Activated CD8-positive, alpha-beta memory T cell treated with anti-CD3 and anti-CD28 coated beads, Interleukin-2, amount 10 ng/mL, durations not matched to agents 7 days and 5 days (primary cell): ENCODE results near the gene FBL. TPM values are rescaled to one million over a fixed set of nuclear protein-coding genes. Genes with fewer than 3 reads are reported as not detected.

Source experiments
- ATAC-seq: fragments of 150-1000 bp; cut with Tn5 transposase; one replicate; pipeline ENCODE4 v1.10.0; 2021; ENCODE audit warnings: moderate library complexity
- CTCF ChIA-PET: fragments of 350-600 bp; sonication (Branson Sonifier 250); formaldehyde crosslinking; loops from one replicate; lab custom pipeline; 2021; ENCODE audit warnings: antibody characterized with exemption; lab: Charles Lee
- DNase-seq: peaks from one replicate; pipeline ENCODE4 v3.0.0-alpha.2; 2020
- H3K27ac Mint-ChIP-seq: one replicate; pipeline ENCODE4 v1.8.0; 2021; ENCODE audit warnings: mild to moderate bottlenecking, mixed read lengths
- H3K27me3 Mint-ChIP-seq: one replicate; pipeline ENCODE4 v1.8.0; 2021; ENCODE audit warnings: mixed read lengths
- H3K36me3 Mint-ChIP-seq: one replicate; pipeline ENCODE4 v1.8.0; 2021; ENCODE audit warnings: mild to moderate bottlenecking, mixed read lengths
- H3K4me1 Mint-ChIP-seq: one replicate; pipeline ENCODE4 v1.8.0; 2021; ENCODE audit warnings: mixed read lengths
- H3K4me3 Mint-ChIP-seq: one replicate; pipeline ENCODE4 v1.8.0; 2021; ENCODE audit warnings: mild to moderate bottlenecking, moderate library complexity, mixed read lengths
- H3K9me3 Mint-ChIP-seq: one replicate; pipeline ENCODE4 v1.8.0; 2022; ENCODE audit warnings: low read depth, mixed read lengths
- total RNA-seq, 2 experiments: library from RNA; stranded (reverse); gene quantifications; one replicate each; pipeline ENCODE4 v1.2.3, GENCODE V29; 2021

The FBL gene
- total RNA-seq, 2 experiments from 2014 or later: 374 to 453 TPM

DNA sequence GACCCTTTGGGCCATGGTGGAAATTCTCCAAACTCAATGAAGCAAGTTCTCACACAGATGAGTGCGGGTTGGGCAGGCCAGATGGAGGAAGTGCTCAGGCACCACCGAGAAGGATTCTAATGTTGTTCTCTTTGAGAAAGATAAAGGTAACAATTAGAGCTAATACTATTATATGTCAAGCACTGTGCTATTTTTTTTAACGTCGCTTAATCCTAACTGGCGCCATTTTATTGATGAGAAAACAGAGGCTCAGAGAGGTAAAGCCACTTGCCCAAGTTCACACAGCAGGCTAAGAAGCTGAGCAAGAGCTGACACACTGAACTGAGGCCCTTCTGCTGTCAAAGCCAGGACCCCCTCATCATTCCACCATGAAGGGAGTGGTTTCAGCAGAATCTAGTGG, 1.0 kb downstream of the FBL start:
- Mint-ChIP-seq H3K27ac (peak overlapping the region; percentile 90), H3K4me3 (peak overlapping the region; percentile 88), H3K4me1 (peaks cover 45% of the 10 kb centered on the region), H3K9me3 (no peaks in the 10 kb centered on the region), H3K27me3 (no peaks in the 10 kb centered on the region), H3K36me3 (peaks cover 5% of the 10 kb centered on the region)
- ATAC-seq (peak; percentile 3), DNase-seq (no peak)
- CTCF ChIA-PET: interaction anchor here (0.9 to 7.2 kb wide), 18 partner anchors 9 to 296 kb away, joined by 3 to 150 read pairs (median 5); partner anchors contain the start of genes DYRK1B and PSMC4

GRCh38 chr19:39843919-39844793, 2.0 kb downstream of the FBL start:
- ATAC-seq (no peak), DNase-seq (no peak)

DNA sequence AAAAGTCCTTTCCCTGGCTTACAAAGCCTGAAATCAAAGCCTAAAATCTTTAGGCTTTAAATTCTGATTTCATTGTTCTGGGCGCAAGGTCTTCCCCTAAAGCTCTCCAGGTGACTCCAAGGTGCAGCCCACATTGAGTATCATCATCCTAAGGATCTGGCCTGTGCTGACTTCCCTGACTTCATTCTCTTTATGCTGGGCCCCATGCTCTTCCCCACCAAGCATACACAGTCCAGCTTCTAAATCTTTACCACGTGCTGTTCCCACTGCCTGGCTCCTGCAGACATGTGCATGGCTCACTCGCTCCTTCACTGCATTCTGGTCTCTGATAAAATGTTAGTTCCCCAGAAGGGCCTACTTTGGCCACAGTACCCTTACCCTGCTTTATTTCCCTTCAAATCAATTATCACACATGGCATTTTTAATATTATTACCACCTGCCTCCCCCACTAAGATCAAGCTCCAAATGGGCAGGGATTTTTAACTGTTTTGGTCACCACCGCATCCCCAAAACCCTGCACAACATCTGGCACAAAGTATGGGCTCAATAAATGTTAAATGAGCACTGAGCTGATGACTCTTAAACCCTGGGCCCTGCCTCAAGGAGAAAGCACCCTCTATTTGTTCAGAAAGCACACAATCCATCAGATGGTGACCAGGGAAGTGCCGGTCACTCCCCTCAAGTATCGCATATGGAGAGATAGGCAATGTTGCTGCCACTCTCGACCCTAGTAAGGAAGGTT, 3.3 kb downstream of the FBL start:
- H3K27me3 Mint-ChIP-seq: no peaks in the 10 kb centered on the region
- H3K36me3 Mint-ChIP-seq: peaks cover 18% of the 10 kb centered on the region
- no peaks in the 10 kb centered on the region for H3K9me3 Mint-ChIP-seq

More at GRCh38 chr19:39843919-39844793, 2.0 kb downstream of the FBL start:
- peaks cover 12% of the 10 kb centered on the region for H3K36me3 Mint-ChIP-seq
- peaks cover 45% of the 10 kb centered on the region for H3K4me1 Mint-ChIP-seq
- H3K27ac Mint-ChIP-seq: peak overlapping the region; percentile 90
- no peaks in the 10 kb centered on the region for H3K9me3 Mint-ChIP-seq
- no peaks in the 10 kb centered on the region for H3K27me3 Mint-ChIP-seq
- H3K4me3 Mint-ChIP-seq: peak overlapping the region; percentile 88
- CTCF ChIA-PET: interaction anchor here (0.7 to 7.2 kb wide), 36 partner anchors 9 to 403 kb away, joined by 3 to 150 read pairs (median 4); partner anchors contain the start of genes CLC, DYRK1B, LEUTX and PSMC4

DNA sequence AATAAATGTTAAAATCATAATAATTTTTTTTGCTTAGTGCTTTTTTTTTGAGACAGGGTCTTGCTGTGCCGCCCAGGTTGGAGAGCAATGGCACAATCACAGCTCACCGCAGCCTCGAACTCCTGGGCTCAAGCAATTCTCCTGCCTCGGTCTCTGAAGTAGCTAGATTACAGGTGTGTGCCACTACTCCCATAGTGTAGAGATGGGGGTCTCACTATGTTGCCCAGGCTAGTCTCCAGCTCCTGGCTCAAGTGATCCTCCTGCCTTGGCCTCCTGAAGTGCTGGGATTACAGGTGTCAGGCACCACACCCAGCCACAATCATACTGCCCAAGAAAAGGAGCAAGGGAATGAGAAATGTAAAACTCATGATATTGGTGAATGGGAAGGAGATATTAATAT, 5.1 kb downstream of the FBL start:
- Mint-ChIP-seq H3K4me3 (no peak overlapping the region), H3K4me1 (peaks cover 35% of the 10 kb centered on the region), H3K27ac (peak overlapping the region; percentile 24), H3K36me3 (peaks cover 33% of the 10 kb centered on the region), H3K9me3 (no peaks in the 10 kb centered on the region), H3K27me3 (no peaks in the 10 kb centered on the region)
- ATAC-seq: no peak
- DNase-seq: no peak
- CTCF ChIA-PET: interaction anchor here (1.0 to 7.2 kb wide), 6 partner anchors 7 to 294 kb away, joined by 3 to 150 read pairs (median 74); partner anchors contain the start of genes DYRK1B and PSMC4

More for the DNA sequence above, 3.3 kb downstream of the FBL start:
- ATAC-seq: no peak
- Mint-ChIP-seq H3K4me1 (peaks cover 45% of the 10 kb centered on the region), H3K27ac (peak overlapping the region; percentile 79), H3K4me3 (peak overlapping the region; percentile 34)
- CTCF ChIA-PET: interaction anchor here (0.8 to 7.2 kb wide), 27 partner anchors 9 to 402 kb away, joined by 3 to 150 read pairs (median 4); partner anchors contain the start of genes DYRK1B, LEUTX and PSMC4
- DNase-seq: no peak

DNA sequence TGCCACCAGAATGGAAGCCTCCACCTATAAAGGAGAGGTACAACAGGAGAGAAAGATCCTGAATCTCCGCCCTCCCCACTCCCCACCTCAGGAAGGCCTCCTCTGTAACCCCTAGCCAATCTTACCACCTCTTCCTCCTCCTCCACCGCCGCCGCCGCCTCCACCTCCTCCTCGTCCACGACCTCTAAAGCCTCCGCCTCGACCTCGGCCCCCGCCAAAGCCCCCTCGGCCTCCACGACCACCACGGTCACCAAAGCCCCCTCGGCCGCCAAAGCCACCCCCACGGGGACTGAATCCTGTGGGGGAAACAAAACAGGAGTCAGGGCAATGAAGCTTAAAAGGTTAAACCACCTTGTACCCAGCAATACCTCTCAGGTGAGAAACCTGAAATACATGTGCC, 5.7 kb downstream of the FBL start:
- H3K27ac Mint-ChIP-seq: peak overlapping the region; percentile 34
- CTCF ChIA-PET: interaction anchor here (0.8 to 7.1 kb wide), 3 partner anchors 47 to 293 kb away, joined by 3 to 150 read pairs (median 3); no protein-coding TSS in a partner anchor
- peaks cover 35% of the 10 kb centered on the region for H3K4me1 Mint-ChIP-seq
- H3K9me3 Mint-ChIP-seq: no peaks in the 10 kb centered on the region
- H3K36me3 Mint-ChIP-seq: peaks cover 36% of the 10 kb centered on the region
- H3K4me3 Mint-ChIP-seq: no peak overlapping the region
- ATAC-seq (no peak), DNase-seq (no peak)
- H3K27me3 Mint-ChIP-seq: no peaks in the 10 kb centered on the region

DNA sequence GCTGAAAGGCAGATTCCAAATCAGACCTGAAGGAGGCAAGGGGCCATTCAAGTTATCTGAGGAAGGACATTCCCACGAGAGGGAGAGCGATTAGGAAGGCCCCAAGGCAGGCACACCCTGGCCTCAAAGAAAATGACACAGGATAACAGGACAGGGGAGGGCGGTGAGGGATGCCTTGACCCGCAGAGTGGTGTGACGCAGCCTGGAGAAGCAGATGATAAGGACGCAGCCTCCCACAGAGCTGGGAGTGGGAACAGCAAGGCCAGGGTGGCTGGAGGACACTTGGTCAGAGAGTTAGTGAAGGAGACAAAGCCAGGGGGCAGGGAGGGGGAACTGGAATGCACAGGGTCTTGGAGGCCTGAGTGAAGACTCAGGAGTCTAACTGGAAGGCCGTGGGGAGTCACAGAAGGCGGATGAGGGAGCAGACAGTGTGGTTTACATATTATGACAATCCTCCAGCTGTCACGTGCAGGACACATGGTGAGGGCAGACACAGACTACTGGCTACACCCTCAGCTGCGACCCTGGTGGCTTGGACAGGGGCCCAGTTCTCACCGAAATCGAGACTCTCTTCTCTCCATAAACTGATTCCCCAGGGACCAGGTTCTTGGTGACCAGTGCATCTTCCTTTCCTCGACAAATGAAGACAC, 6.4 kb downstream of the FBL start:
- Mint-ChIP-seq H3K4me1 (peaks cover 33% of the 10 kb centered on the region), H3K36me3 (peaks cover 38% of the 10 kb centered on the region)
- CTCF ChIA-PET: interaction anchor here (0.8 to 7.1 kb wide), 4 partner anchors 47 to 293 kb away, joined by 3 to 150 read pairs (median 3); no protein-coding TSS in a partner anchor

GRCh38 chr19:39838569-39838968, 7.6 kb downstream of the FBL start:
- no peak for ATAC-seq
- CTCF ChIA-PET: no interaction called here
- DNase-seq: no peak
- Mint-ChIP-seq H3K4me1 (peaks cover 29% of the 10 kb centered on the region), H3K27ac (no peak overlapping the region), H3K36me3 (peaks cover 44% of the 10 kb centered on the region), H3K4me3 (no peak overlapping the region), H3K9me3 (no peaks in the 10 kb centered on the region), H3K27me3 (no peaks in the 10 kb centered on the region)

More for the DNA sequence above, 6.4 kb downstream of the FBL start:
- peak overlapping the region; percentile 2 for H3K27ac Mint-ChIP-seq
- DNase-seq (no peak), ATAC-seq (no peak)
- H3K27me3 Mint-ChIP-seq: no peaks in the 10 kb centered on the region
- H3K4me3 Mint-ChIP-seq: no peak overlapping the region
- H3K9me3 Mint-ChIP-seq: no peaks in the 10 kb centered on the region

GRCh38 chr19:39837978-39838377, 8.2 kb downstream of the FBL start:
- Mint-ChIP-seq H3K36me3 (peaks cover 44% of the 10 kb centered on the region), H3K27ac (peak overlapping the region; percentile 55), H3K4me3 (no peak overlapping the region), H3K27me3 (no peaks in the 10 kb centered on the region), H3K4me1 (peaks cover 25% of the 10 kb centered on the region), H3K9me3 (no peaks in the 10 kb centered on the region)
- ATAC-seq: no peak
- no peak for DNase-seq
- CTCF ChIA-PET: no interaction called here

- Mint-ChIP-seq H3K9me3 (no peaks in the 10 kb centered on the region), H3K4me3 (peak overlapping the region; percentile 52), H3K4me1 (peaks cover 24% of the 10 kb centered on the region), H3K36me3 (peaks cover 44% of the 10 kb centered on the region), H3K27ac (peak overlapping the region; percentile 79), H3K27me3 (no peaks in the 10 kb centered on the region)
- CTCF ChIA-PET: interaction anchor here (0.9 to 1.8 kb wide), 8 partner anchors 10 to 160 kb away, joined by 3 to 70 read pairs (median 4); partner anchors contain the start of genes FBL and PSMC4
- no peak for DNase-seq
- ATAC-seq: no peak
Measured at GRCh38 chr19:39834287-39834841, 11.8 kb downstream of the FBL start.

DNA sequence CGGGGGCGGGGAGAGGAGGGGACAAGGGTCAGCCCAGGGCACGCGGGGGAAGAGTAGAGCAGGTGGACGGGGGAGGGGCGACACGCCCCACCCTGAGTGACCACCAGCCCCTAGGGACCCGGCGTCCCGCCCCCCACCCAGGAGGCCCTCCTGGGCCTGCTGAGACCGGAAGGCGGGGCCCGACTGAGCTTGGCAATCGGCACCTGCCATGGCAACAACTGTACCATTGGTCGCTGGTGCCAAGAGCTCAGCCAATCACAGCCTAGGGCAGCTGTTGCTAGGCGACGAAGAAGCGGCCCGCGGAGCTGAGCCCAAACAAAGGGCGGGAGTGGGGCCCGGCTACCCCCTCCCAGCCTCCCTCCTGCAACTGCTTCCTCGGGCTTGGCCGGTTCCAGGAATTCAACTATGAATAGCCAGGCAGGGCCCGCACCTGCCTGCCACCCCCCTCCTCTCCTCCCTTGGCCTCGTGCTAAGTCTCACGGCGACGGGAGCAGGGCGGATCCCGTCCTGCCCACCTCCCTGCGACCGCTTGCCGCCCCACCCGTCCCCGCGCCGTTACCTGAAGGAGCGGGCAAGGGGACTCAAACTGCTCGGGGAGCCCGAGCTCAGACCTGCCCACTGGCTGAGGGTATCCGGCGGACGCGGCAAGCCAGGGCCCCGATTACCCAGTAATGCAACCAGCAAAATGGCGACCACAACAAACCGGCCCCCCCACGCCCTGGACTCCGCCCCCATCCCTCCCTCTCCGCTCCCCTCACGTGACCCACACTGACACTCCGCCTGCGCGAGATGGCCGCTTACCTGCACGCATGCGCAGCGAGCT, 12.5 kb downstream of the FBL start, which contains the start of gene DYRK1B:
Gene DYRK1B, minus strand, starts transcription at position 699 of the 823 bp plus-strand sequence. CDS start 2,295 bp downstream, outside the sequence.
- CTCF ChIA-PET: interaction anchor here (0.6 to 1.8 kb wide), 9 partner anchors 10 to 1999 kb away, joined by 3 to 70 read pairs (median 4); partner anchors contain the start of genes FBL and PSMC4
- H3K36me3 Mint-ChIP-seq: peaks cover 45% of the 10 kb centered on the region
- H3K9me3 Mint-ChIP-seq: no peaks in the 10 kb centered on the region
- ATAC-seq (peak; percentile 90), DNase-seq (peak; percentile 99)
- peak within 1 kb of the TSS; percentile 79 for H3K27ac Mint-ChIP-seq
- no peaks in the 10 kb centered on the region for H3K27me3 Mint-ChIP-seq
- peaks cover 28% of the 10 kb centered on the region for H3K4me1 Mint-ChIP-seq
- peak within 1 kb of the TSS; percentile 69 for H3K4me3 Mint-ChIP-seq

GRCh38 chr19:39833160-39833463, 13.1 kb downstream of the FBL start:
- peak overlapping the region; percentile 69 for H3K4me3 Mint-ChIP-seq
- H3K4me1 Mint-ChIP-seq: peaks cover 33% of the 10 kb centered on the region
- DNase-seq (no peak), ATAC-seq (no peak)
- peaks cover 48% of the 10 kb centered on the region for H3K36me3 Mint-ChIP-seq
- CTCF ChIA-PET: interaction anchor here (0.6 to 1.8 kb wide), 6 partner anchors 11 to 2000 kb away, joined by 3 to 70 read pairs (median 6); partner anchors contain the start of genes FBL and PSMC4
- peak overlapping the region; percentile 72 for H3K27ac Mint-ChIP-seq
- no peaks in the 10 kb centered on the region for H3K27me3 Mint-ChIP-seq
- H3K9me3 Mint-ChIP-seq: no peaks in the 10 kb centered on the region
